Measurements from ENCODE around the gene HSBP1L1.

Gene HSBP1L1
- total RNA-seq: 0.46 to 14.1 (median 11.4) reads per million in 3 experiments

GRCh38 chr18:79964330-79965118, at the start of gene HSBP1L1:
Gene HSBP1L1 (plus strand): TSS chr18:79964643. CDS start chr18:79964736, 93 bp downstream.
- DNase-seq: peak; percentile 63

- DNase-seq: no peak
These were observed 49.0 kb upstream of the HSBP1L1 start for GRCh38 chr18:79915161-79916127.

GRCh38 chr18:79916128-79916494, 48.3 kb upstream of the HSBP1L1 start:
- DNase-seq: no peak

- DNase-seq: no peak
These were observed 47.8 kb upstream of the HSBP1L1 start for GRCh38 chr18:79916546-79917168.

GRCh38 chr18:79917169-79917852, 47.1 kb upstream of the HSBP1L1 start:
- DNase-seq: no peak

- no peak for DNase-seq
These were observed 46.4 kb upstream of the HSBP1L1 start for GRCh38 chr18:79917853-79918614.

GRCh38 chr18:79918615-79919011, 45.8 kb upstream of the HSBP1L1 start:
- no peak for DNase-seq

GRCh38 chr18:79919089-79919488, 45.4 kb upstream of the HSBP1L1 start:
- DNase-seq: no peak

- DNase-seq: no peak
These were observed 42.2 kb upstream of the HSBP1L1 start for GRCh38 chr18:79921984-79922965.

GRCh38 chr18:79922971-79923411, 41.5 kb upstream of the HSBP1L1 start:
- DNase-seq: no peak

- no peak for DNase-seq
These were observed 40.4 kb upstream of the HSBP1L1 start for GRCh38 chr18:79923896-79924585.

- no peak for DNase-seq
These were observed 39.4 kb upstream of the HSBP1L1 start for GRCh38 chr18:79924814-79925731.

- DNase-seq: no peak
These were observed 38.1 kb upstream of the HSBP1L1 start for GRCh38 chr18:79926306-79926705.

- no peak for DNase-seq
These were observed 37.5 kb upstream of the HSBP1L1 start for GRCh38 chr18:79926715-79927606.

- DNase-seq: no peak
These were observed 36.6 kb upstream of the HSBP1L1 start for GRCh38 chr18:79927607-79928562.

- no peak for DNase-seq
These were observed 35.9 kb upstream of the HSBP1L1 start for GRCh38 chr18:79928563-79928960.

Data from central memory CD4-positive, alpha-beta T cell (primary cell).